NCI-H510A (cell line): ENCODE data around the gene LY6G6C.

Experiments
- DNase-seq: peaks from one replicate; lab custom pipeline; 2025; lab: John Stamatoyannopoulos, UW

LY6G6C gene

GRCh38 chr6:31705931-31706330 lies 15.6 kb downstream of the LY6G6C start:
- DNase-seq: no peak

- DNase-seq: peak; percentile 99
Measured at GRCh38 chr6:31702819-31703716, 18.5 kb downstream of the LY6G6C start, which contains the start of gene ABHD16A. Gene ABHD16A, minus strand, starts transcription at chr6:31703324. Its CDS starts 43 bp downstream, at chr6:31703281.

- DNase-seq: no peak
Measured at GRCh38 chr6:31702405-31702818, 19.1 kb downstream of the LY6G6C start.

- no peak for DNase-seq
Measured at GRCh38 chr6:31701666-31702404, 19.7 kb downstream of the LY6G6C start.

GRCh38 chr6:31700740-31701401 lies 20.7 kb downstream of the LY6G6C start:
- DNase-seq: no peak

GRCh38 chr6:31697555-31697954 lies 24.0 kb downstream of the LY6G6C start:
- no peak for DNase-seq

- no peak for DNase-seq
Measured at GRCh38 chr6:31693535-31693934, 28.0 kb downstream of the LY6G6C start.

- DNase-seq: no peak
Measured at GRCh38 chr6:31692886-31693285, 28.7 kb downstream of the LY6G6C start.

GRCh38 chr6:31692353-31692752 lies 29.2 kb downstream of the LY6G6C start:
- no peak for DNase-seq

GRCh38 chr6:31691564-31692108 lies 29.9 kb downstream of the LY6G6C start:
- no peak for DNase-seq

GRCh38 chr6:31691078-31691463 lies 30.5 kb downstream of the LY6G6C start:
- DNase-seq: no peak

- no peak for DNase-seq
Measured at GRCh38 chr6:31690231-31691077, 31.1 kb downstream of the LY6G6C start.

GRCh38 chr6:31689249-31690110 lies 32.1 kb downstream of the LY6G6C start:
- no peak for DNase-seq

- no peak for DNase-seq
Measured at GRCh38 chr6:31687860-31688693, 33.5 kb downstream of the LY6G6C start.

GRCh38 chr6:31687321-31687720 lies 34.2 kb downstream of the LY6G6C start:
- no peak for DNase-seq

GRCh38 chr6:31686483-31686882 lies 35.1 kb downstream of the LY6G6C start:
- no peak for DNase-seq

- DNase-seq: no peak
Measured at GRCh38 chr6:31683591-31683990, 38.0 kb downstream of the LY6G6C start.

GRCh38 chr6:31681135-31681671 lies 40.3 kb downstream of the LY6G6C start:
- DNase-seq: no peak
